ENCODE measurements around the gene DYNLT4. TPM values are rescaled to one million over a fixed set of nuclear protein-coding genes. Genes with fewer than 3 reads are reported as not detected.
A peak's percentile ranks its signal among the peaks of the same experiment; 100 is the strongest.
"Not testable (repeated sequence)": the region's sequence is repeated elsewhere in the genome, so short reads cannot be mapped to it uniquely, and the experiment has no call there.

Gene DYNLT4
- total and polyA plus RNA-seq, 5 donors from 2014 or later = 0.71 to 3.6 (median 2.3) TPM; not detected in 1

GRCh38 chr1:44775930-44776729 lies 31.0 kb downstream of the DYNLT4 start:
- peak overlapping the region; percentile 76 for H3K4me3 ChIP-seq (ENCODE audit: low read depth, low read length)
- Mint-ChIP-seq H3K27me3 (no peaks in the 10 kb centered on the region), H3K4me1 (peaks cover 6 to 47% (median 27%) of the 10 kb centered on the region in 4 donors), H3K9me3 (no peaks in the 10 kb centered on the region), H3K36me3 (peaks cover 38% of the 10 kb centered on the region), H3K27ac (peak overlapping the region; percentile 91 to 99 (median 98)), H3K4me3 (peak overlapping the region; percentile 88 to 96 (median 94))
- H3K27me3 ChIP-seq (ENCODE audit: control insufficient read depth, insufficient read depth, low read length) = no peaks in the 10 kb centered on the region
- ATAC-seq (ENCODE audit: low read depth in 2 of 2) (peak; percentile 13 to 22), DNase-seq (peak in 1 of 3 donors; percentile 41)
- H3K27ac ChIP-seq (ENCODE audit: insufficient read depth, low read length, poor library complexity, severe bottlenecking) = peak overlapping the region; percentile 89
- peaks cover 30% of the 10 kb centered on the region for H3K4me1 ChIP-seq (ENCODE audit: control insufficient read depth, insufficient read depth, low read length, poor library complexity, severe bottlenecking)
- peaks cover 37% of the 10 kb centered on the region for H3K36me3 ChIP-seq (ENCODE audit: control insufficient read depth, insufficient read depth, low read length)
- H3K9me3 ChIP-seq (ENCODE audit: control insufficient read depth in 2 of 2, low read length in 2 of 2) = no peaks in the 10 kb centered on the region

- peak within 1 kb of the TSS; percentile 89 for H3K27ac ChIP-seq (ENCODE audit: insufficient read depth, low read length, poor library complexity, severe bottlenecking)
- Mint-ChIP-seq H3K4me3 (peak within 1 kb of the TSS; percentile 88 to 96 (median 94)), H3K4me1 (peaks cover 6 to 42% (median 27%) of the 10 kb centered on the region in 4 donors), H3K36me3 (peaks cover 29% of the 10 kb centered on the region), H3K27me3 (no peaks in the 10 kb centered on the region), H3K27ac (peak within 1 kb of the TSS; percentile 91 to 100 (median 99)), H3K9me3 (no peaks in the 10 kb centered on the region)
- peak; percentile 81 to 96 (median 91) for DNase-seq
- peaks cover 30% of the 10 kb centered on the region for H3K4me1 ChIP-seq (ENCODE audit: control insufficient read depth, insufficient read depth, low read length, poor library complexity, severe bottlenecking)
- H3K36me3 ChIP-seq (ENCODE audit: control insufficient read depth, insufficient read depth, low read length) = peaks cover 30% of the 10 kb centered on the region
- no peaks in the 10 kb centered on the region for H3K9me3 ChIP-seq (ENCODE audit: control insufficient read depth in 2 of 2, low read length in 2 of 2)
- ATAC-seq (ENCODE audit: low read depth in 2 of 2) = peak; percentile 78 to 84
- no peaks in the 10 kb centered on the region for H3K27me3 ChIP-seq (ENCODE audit: control insufficient read depth, insufficient read depth, low read length)
- peak within 1 kb of the TSS; percentile 96 for H3K4me3 ChIP-seq (ENCODE audit: low read depth, low read length)
Measured at GRCh38 chr1:44775078-44775929, 31.8 kb downstream of the DYNLT4 start, which contains the start of gene RPS8. Gene RPS8, plus strand, starts transcription at chr1:44775540. Its CDS starts 57 bp downstream, at chr1:44775597.

GRCh38 chr1:44766421-44766820 lies 40.7 kb downstream of the DYNLT4 start:
- H3K9me3 Mint-ChIP-seq; H3K4me3 Mint-ChIP-seq; ATAC-seq (ENCODE audit: low read depth in 2 of 2); DNase-seq; H3K9me3 ChIP-seq (ENCODE audit: control insufficient read depth in 2 of 2, low read length in 2 of 2); H3K4me1 Mint-ChIP-seq; H3K27ac Mint-ChIP-seq; H3K36me3 Mint-ChIP-seq; H3K4me1 ChIP-seq (ENCODE audit: control insufficient read depth, insufficient read depth, low read length, poor library complexity, severe bottlenecking); H3K4me3 ChIP-seq (ENCODE audit: low read depth, low read length); H3K27me3 ChIP-seq (ENCODE audit: control insufficient read depth, insufficient read depth, low read length); H3K27me3 Mint-ChIP-seq; H3K27ac ChIP-seq (ENCODE audit: insufficient read depth, low read length, poor library complexity, severe bottlenecking); H3K36me3 ChIP-seq (ENCODE audit: control insufficient read depth, insufficient read depth, low read length): not testable (repeated sequence)

DNA sequence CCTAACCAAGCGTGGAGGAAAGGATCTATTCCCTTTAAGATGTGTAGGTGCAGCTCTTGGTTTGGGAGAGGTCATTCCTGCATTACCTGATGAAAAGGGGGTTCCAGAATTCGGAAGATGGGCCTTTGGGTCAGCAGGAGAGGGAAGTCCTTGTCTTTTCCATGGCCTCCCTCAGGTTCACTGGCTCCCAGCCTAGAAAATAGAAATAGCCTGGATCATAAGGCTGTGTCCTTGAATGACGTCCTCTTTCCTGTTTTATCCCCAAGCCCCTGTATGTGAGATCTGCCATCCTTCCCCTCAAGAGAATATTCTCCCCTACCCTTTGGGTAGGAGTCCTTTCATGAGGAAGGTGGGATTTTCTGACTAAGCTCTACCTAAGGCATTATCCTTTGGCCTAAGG lies 46.3 kb downstream of the DYNLT4 start:
- no peak overlapping the region for H3K4me3 Mint-ChIP-seq
- no peaks in the 10 kb centered on the region for H3K9me3 ChIP-seq (ENCODE audit: control insufficient read depth in 2 of 2, low read length in 2 of 2)
- H3K27ac ChIP-seq (ENCODE audit: insufficient read depth, low read length, poor library complexity, severe bottlenecking) = no peak overlapping the region
- no peak for DNase-seq
- no peaks in the 10 kb centered on the region for H3K36me3 ChIP-seq (ENCODE audit: control insufficient read depth, insufficient read depth, low read length)
- peaks cover 0 to 11% (median 0%) of the 10 kb centered on the region in 4 donors for H3K4me1 Mint-ChIP-seq
- ATAC-seq (ENCODE audit: low read depth in 2 of 2) = no peak
- H3K9me3 Mint-ChIP-seq = no peaks in the 10 kb centered on the region
- peaks cover 4% of the 10 kb centered on the region for H3K36me3 Mint-ChIP-seq
- no peak overlapping the region for H3K4me3 ChIP-seq (ENCODE audit: low read depth, low read length)
- H3K27me3 Mint-ChIP-seq = no peaks in the 10 kb centered on the region
- no peak overlapping the region for H3K27ac Mint-ChIP-seq
- H3K4me1 ChIP-seq (ENCODE audit: control insufficient read depth, insufficient read depth, low read length, poor library complexity, severe bottlenecking) = no peaks in the 10 kb centered on the region
- no peaks in the 10 kb centered on the region for H3K27me3 ChIP-seq (ENCODE audit: control insufficient read depth, insufficient read depth, low read length)

DNA sequence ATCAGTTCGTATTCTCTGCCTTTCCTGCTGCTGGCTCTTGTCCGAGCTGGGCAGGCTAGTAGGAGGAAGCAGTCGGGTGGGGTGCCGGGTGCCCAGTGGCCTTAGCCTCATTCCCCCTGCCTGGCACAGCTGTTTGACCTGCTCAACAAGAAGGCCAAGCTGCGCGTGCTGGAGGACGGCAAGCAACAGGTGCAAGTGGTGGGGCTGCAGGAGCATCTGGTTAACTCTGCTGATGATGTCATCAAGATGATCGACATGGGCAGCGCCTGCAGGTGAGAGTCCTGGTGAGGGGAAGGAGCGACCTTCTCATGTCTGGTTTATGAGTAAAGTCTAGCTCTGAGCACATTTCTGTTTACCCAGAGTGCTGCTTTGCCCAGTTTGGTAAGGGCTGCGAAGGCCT lies 48.1 kb downstream of the DYNLT4 start:
- DNase-seq = no peak
- H3K27ac ChIP-seq (ENCODE audit: insufficient read depth, low read length, poor library complexity, severe bottlenecking) = no peak overlapping the region
- no peak overlapping the region for H3K4me3 ChIP-seq (ENCODE audit: low read depth, low read length)
- no peaks in the 10 kb centered on the region for H3K27me3 Mint-ChIP-seq
- no peaks in the 10 kb centered on the region for H3K36me3 ChIP-seq (ENCODE audit: control insufficient read depth, insufficient read depth, low read length)
- H3K4me1 Mint-ChIP-seq = peaks cover 0 to 11% (median 0%) of the 10 kb centered on the region in 4 donors
- no peaks in the 10 kb centered on the region for H3K9me3 ChIP-seq (ENCODE audit: control insufficient read depth in 2 of 2, low read length in 2 of 2)
- H3K27ac Mint-ChIP-seq = peak overlapping the region in 1 of 3 donors; percentile 36
- peaks cover 4% of the 10 kb centered on the region for H3K36me3 Mint-ChIP-seq
- no peak overlapping the region for H3K4me3 Mint-ChIP-seq
- no peak for ATAC-seq (ENCODE audit: low read depth in 2 of 2)
- no peaks in the 10 kb centered on the region for H3K4me1 ChIP-seq (ENCODE audit: control insufficient read depth, insufficient read depth, low read length, poor library complexity, severe bottlenecking)
- no peaks in the 10 kb centered on the region for H3K27me3 ChIP-seq (ENCODE audit: control insufficient read depth, insufficient read depth, low read length)
- no peaks in the 10 kb centered on the region for H3K9me3 Mint-ChIP-seq

GRCh38 chr1:44757420-44757819 lies 49.7 kb downstream of the DYNLT4 start:
- Mint-ChIP-seq H3K4me1 (peaks cover 0 to 19% (median 0%) of the 10 kb centered on the region in 4 donors), H3K36me3 (no peaks in the 10 kb centered on the region), H3K4me3 (no peak overlapping the region), H3K27me3 (no peaks in the 10 kb centered on the region), H3K9me3 (no peaks in the 10 kb centered on the region), H3K27ac (peak overlapping the region in 1 of 3 donors; percentile 49)
- Histone ChIP-seq H3K27me3 (ENCODE audit: control insufficient read depth, insufficient read depth, low read length) (no peaks in the 10 kb centered on the region), H3K36me3 (ENCODE audit: control insufficient read depth, insufficient read depth, low read length) (peaks cover 4% of the 10 kb centered on the region), H3K4me3 (ENCODE audit: low read depth, low read length) (no peak overlapping the region), H3K9me3 (ENCODE audit: control insufficient read depth in 2 of 2, low read length in 2 of 2) (no peaks in the 10 kb centered on the region), H3K4me1 (ENCODE audit: control insufficient read depth, insufficient read depth, low read length, poor library complexity, severe bottlenecking) (no peaks in the 10 kb centered on the region), H3K27ac (ENCODE audit: insufficient read depth, low read length, poor library complexity, severe bottlenecking) (no peak overlapping the region)
- DNase-seq (no peak), ATAC-seq (ENCODE audit: low read depth in 2 of 2) (no peak)
